ENCODE results near the gene MGAT5B.

GRCh38 chr17:76961869-76962268, 93.7 kb downstream of the MGAT5B start:
- no peak for TF ChIP-seq EZH2phosphoT487 (IDR thresholded peaks at IDR 0.05; ENCODE audit: borderline replicate concordance, low read length)
- TF ChIP-seq, protein P1, sequence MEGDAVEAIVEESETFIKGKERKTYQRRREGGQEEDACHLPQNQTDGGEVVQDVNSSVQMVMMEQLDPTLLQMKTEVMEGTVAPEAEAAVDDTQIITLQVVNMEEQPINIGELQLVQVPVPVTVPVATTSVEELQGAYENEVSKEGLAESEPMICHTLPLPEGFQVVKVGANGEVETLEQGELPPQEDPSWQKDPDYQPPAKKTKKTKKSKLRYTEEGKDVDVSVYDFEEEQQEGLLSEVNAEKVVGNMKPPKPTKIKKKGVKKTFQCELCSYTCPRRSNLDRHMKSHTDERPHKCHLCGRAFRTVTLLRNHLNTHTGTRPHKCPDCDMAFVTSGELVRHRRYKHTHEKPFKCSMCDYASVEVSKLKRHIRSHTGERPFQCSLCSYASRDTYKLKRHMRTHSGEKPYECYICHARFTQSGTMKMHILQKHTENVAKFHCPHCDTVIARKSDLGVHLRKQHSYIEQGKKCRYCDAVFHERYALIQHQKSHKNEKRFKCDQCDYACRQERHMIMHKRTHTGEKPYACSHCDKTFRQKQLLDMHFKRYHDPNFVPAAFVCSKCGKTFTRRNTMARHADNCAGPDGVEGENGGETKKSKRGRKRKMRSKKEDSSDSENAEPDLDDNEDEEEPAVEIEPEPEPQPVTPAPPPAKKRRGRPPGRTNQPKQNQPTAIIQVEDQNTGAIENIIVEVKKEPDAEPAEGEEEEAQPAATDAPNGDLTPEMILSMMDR (conservative IDR thresholded peaks at IDR 0.05; ENCODE audit: low read depth, low read length): no peak
